Skin epidermis (tissue), 12 donors: ENCODE measurements around the gene MBNL2.
A peak's percentile ranks its signal among the peaks of the same experiment; 100 is the strongest.
"Not testable (repeated sequence)": the region's sequence is repeated elsewhere in the genome, so short reads cannot be mapped to it uniquely, and the experiment has no call there.

ENCODE experiments used
- H3K27ac ChIP-seq, 21 experiments: fragments of 200-600 bp; sonication (generic) in 11 of 21; one replicate each; pipeline ENCODE4 v1.5.0; 2020; ENCODE audit warnings: mild to moderate bottlenecking in 3 of 21, inconsistent platforms in 2 of 21, moderate library complexity in 2 of 21
- H3K4me3 ChIP-seq, 7 experiments: fragments of 200-600 bp; sonication (generic) in 2 of 7; one replicate each; pipeline ENCODE4 v1.5.0; 2020; ENCODE audit warnings: inconsistent platforms in 2 of 7, mild to moderate bottlenecking in 2 of 7, moderate library complexity in 1 of 7

The MBNL2 gene

GRCh38 chr13:97352012-97352411 lies 129.9 kb downstream of the MBNL2 start:
- not testable (repeated sequence) for H3K27ac ChIP-seq

DNA sequence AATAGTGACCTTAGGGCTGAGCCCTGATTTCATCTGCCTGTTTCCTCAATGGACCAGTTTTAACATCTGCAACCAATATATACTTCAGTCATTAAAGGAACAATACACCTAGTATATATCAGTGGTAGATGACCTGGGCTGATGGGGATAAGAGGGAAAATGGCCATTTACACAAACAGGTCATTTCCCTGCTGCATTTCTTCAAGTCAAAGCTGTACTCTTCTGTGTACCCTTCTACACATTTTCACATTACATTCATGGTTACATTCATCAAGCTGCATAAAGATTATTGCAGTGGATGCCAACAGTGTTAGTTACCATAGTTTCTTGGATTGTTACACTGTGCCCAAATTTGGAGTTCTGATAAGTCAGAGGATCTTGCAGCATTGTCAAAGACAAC lies 130.7 kb downstream of the MBNL2 start:
- H3K4me3 ChIP-seq: no peak overlapping the region
- no peak overlapping the region for H3K27ac ChIP-seq

More at GRCh38 chr13:97352012-97352411, 129.9 kb downstream of the MBNL2 start:
- not testable (repeated sequence) for H3K4me3 ChIP-seq

DNA sequence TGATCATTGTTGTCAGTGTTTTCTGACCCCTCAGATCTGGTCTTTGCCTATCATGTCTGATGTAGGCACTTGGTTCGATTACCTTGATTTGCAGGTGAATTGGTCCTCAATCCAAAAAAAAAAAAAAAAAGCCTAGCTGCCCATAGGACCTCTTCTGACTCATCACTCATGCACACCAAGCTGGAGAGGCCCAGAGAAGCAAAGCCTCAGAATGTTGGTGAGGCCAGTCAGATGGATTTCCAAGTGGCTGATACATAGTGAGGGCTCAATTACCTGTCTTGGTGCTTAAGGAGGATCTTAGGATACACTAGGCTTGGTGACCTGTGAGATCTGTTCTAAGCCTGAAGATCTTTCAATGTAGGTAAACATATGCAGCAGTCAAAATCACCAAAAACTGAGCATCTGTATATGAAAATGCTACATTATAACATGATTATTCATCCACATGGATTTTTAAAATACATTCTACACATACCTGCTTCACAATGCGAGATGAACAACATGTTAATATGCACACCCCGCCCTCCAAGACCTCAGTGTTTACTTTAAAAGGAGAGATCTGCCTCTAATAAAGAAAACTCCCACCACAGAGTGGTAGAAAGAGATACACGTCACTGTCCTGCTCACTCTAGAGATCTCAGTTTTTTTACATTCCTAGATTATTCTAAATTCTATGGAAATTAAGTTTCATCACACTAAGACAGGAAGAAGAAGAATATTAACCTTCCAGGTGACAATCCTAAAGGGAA lies 132.0 kb downstream of the MBNL2 start:
- no peak overlapping the region for H3K27ac ChIP-seq
- no peak overlapping the region for H3K4me3 ChIP-seq

- H3K27ac ChIP-seq: no peak overlapping the region
- H3K4me3 ChIP-seq: no peak overlapping the region
Measured at GRCh38 chr13:97354808-97355207, 132.7 kb downstream of the MBNL2 start.

DNA sequence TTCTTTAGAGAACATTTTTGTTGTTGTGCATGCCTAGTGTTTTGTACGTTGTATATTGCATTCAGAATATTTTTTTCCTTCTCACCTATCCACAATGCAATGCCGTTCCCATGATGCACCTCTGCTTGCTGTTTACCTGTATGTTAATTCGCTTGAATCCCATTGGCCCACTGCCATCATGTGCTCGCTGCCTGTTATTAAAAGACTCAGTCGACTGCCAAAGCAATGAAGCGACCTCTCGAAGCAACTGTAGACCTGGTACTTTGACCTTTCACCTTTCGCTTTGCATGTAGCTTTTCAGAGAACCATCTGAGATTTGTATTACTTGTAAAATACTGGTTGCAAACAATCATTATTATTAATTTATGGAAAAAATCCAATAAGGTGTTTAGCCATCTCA lies 134.5 kb downstream of the MBNL2 start:
- Histone ChIP-seq H3K27ac (no peak overlapping the region), H3K4me3 (no peak overlapping the region)

GRCh38 chr13:97359181-97360057 lies 137.3 kb downstream of the MBNL2 start:
- Histone ChIP-seq H3K27ac (peak overlapping the region in 2 of 21 experiments; percentile 27 to 47), H3K4me3 (no peak overlapping the region)

- no peak overlapping the region for H3K4me3 ChIP-seq
- H3K27ac ChIP-seq: no peak overlapping the region
Measured at GRCh38 chr13:97360610-97361009, 138.5 kb downstream of the MBNL2 start.

DNA sequence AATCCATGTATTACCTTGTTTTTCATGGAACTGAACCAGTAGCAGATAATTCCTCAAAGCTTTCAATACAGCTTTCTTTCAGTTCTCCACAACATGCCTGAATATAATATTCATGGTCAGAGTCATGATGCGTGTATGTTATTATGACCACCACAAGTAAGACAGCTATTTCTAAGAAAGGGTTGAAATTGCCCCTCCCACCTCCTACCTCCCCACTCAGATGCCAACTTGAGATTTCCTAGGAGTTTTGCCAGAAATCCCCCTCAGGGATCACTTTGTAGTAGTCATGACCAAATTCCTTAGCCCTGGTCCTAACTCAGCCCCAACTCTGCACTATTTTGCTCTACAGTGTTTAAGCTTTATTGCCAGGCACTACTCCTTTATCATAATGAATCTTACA lies 141.9 kb downstream of the MBNL2 start:
- no peak overlapping the region for H3K27ac ChIP-seq
- H3K4me3 ChIP-seq: no peak overlapping the region

DNA sequence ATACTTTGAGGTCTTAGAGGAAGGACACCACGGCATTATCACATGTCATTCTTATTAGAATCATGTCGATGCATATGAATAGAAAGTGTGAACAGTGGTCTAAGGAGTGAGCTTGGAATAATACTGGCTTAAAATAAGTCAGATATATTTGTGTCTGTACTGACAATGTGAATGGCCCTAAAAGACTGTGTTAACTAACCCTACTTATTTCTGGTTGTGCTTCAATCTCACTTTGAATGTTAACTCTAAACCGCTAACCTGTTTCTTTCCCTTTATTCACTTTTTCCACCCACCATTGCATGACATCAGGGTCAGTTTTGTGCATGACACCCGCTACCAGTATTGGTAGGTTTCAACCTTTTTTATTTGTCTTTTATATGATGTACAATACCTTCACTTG lies 142.7 kb downstream of the MBNL2 start:
- Histone ChIP-seq H3K27ac (no peak overlapping the region), H3K4me3 (no peak overlapping the region)

DNA sequence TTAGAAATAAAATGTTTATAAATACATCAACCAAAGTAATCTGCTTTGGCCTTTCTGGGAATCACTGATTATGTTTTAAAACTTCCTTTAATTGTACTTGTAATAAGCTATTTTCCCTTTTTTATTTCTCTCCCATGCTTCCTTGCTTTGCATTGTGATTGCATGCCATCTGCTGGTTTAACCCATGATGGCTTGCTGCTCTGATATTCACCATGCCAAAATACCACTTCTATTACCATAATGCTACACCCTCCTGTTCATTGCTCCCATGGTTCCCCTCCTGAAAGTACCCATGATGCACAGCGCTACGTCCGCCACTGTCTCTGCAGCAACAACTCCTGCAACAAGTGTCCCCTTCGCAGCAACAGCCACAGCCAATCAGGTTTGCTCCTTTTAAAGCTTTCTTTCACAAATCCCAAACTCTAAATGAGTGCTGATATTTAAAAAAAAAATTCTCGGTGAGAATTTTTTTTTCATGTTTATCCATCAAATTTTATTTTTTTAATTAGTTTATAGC lies 144.1 kb downstream of the MBNL2 start:
- Histone ChIP-seq H3K27ac (no peak overlapping the region), H3K4me3 (no peak overlapping the region)

DNA sequence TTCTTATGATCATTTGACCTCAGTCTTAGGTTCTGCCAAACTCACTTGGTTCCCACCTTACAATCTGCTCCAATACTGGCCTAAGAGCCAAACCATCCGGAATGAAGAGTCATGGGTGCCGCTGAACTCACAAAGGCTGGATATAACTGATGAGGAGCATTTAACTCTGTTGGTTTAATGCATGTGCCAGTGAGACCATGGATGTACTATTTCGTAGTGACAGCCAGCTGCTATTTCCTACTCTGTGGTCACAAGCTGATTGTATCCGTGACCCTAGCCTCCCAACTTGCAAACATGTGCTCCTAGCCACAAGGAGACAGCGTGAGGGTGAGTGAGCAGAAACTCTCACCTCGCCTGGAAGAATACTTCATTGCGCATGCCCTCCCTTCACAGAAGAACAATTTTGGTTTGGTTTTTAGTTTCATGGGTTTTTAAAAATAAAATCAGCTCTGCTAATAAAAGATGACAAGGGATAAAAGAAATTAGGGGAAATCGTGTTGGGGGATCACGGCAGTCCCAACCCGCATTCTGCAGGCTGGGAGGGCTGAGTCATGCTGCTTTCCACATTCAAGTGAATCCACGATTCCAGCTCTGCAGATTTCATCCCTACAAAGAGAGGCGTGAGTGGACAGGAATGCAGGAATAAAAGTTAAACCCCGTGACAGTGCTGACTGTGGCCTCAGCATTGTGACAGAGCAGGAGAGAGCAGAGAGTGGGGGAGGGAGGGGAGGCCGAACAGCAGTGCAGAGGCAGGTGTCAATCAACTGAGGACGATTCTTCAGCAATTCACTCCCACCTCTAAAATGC lies 145.1 kb downstream of the MBNL2 start:
- H3K4me3 ChIP-seq: no peak overlapping the region
- peak overlapping the region in 9 of 21 experiments; percentile 8 to 63 (median 31) for H3K27ac ChIP-seq

GRCh38 chr13:97369261-97369893 lies 147.2 kb downstream of the MBNL2 start:
- H3K27ac ChIP-seq: peak overlapping the region in 17 of 21 experiments; percentile 11 to 86 (median 69)
- H3K4me3 ChIP-seq: peak overlapping the region in 5 of 7 experiments; percentile 2 to 32 (median 21)

DNA sequence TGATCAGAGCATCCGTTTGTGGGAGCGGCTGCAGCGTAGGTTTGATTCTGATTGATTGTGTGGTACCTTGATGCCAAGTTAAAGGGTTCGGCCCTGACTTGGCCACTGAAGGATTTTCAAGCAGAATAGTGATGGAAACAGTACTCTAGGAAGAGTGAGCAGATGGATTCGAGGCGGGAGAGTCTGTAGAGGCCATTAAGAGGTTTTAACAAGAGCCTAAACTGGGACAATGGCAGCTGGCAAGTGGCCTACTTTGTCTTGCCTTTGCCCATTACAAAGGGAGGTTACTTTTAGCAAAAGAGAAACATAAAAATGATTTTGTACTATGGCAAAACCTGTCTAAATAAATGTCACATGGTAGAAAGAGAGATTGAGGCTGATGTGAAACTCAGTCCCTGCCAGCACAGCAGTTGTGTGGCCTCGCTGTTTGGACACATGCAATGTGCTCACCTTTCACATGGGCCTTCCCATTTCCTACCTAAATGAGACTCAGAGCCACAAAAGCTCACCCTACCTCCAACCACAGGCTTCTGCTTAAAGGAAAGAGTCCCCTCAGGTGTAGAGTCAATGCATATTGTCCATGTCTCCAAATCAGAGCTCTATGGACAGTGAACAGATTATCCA lies 149.5 kb downstream of the MBNL2 start:
- H3K27ac ChIP-seq: no peak overlapping the region
- H3K4me3 ChIP-seq: no peak overlapping the region

DNA sequence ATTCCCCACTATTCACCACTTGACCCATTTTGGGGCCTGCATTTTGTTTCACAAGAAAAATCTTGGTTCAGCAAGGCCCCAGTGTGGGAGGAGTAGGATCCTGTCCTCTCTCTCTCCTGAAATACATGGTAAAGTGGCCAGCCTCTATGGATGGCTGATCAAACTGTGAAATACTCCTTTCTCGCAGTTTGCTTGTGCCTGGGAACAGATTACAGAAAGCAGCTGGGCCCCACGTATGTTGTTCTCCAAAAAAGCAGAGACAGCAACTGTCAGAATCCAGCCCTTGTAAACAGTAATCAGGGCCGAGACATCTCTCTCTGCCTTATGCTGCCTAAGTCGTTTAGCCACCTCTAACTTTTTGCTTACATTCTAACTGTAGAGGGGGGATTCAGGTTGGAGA lies 150.8 kb downstream of the MBNL2 start:
- Histone ChIP-seq H3K4me3 (no peak overlapping the region), H3K27ac (no peak overlapping the region)

DNA sequence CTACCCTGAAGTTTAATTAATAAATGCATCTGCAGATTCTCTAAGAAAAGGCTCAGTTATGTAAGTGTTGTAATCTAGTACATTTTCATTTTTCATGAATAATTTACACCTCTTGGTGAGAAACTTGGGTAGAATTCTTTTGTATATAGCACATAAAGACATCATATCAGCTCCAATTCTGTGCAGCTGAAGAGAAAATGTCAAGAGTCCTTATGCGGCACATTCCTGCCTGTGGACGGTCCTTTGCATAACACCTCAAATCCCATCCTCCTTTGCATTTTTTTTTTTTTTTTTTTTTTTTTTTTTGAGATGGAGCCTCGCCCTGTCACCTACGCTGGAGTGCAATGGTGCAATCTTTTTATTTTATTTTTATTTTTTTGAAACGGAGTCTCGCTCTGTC lies 151.7 kb downstream of the MBNL2 start:
- no peak overlapping the region for H3K27ac ChIP-seq

GRCh38 chr13:97376981-97377380 lies 154.8 kb downstream of the MBNL2 start:
- H3K4me3 ChIP-seq: no peak overlapping the region
- no peak overlapping the region for H3K27ac ChIP-seq

More for the DNA sequence above, 151.7 kb downstream of the MBNL2 start:
- H3K4me3 ChIP-seq: no peak overlapping the region

- Histone ChIP-seq H3K27ac (no peak overlapping the region), H3K4me3 (no peak overlapping the region)
Measured at GRCh38 chr13:97379386-97379785, 157.3 kb downstream of the MBNL2 start.

GRCh38 chr13:97380696-97381095 lies 158.6 kb downstream of the MBNL2 start:
- Histone ChIP-seq H3K4me3 (no peak overlapping the region), H3K27ac (no peak overlapping the region)

GRCh38 chr13:97381189-97381588 lies 159.1 kb downstream of the MBNL2 start:
- H3K4me3 ChIP-seq: no peak overlapping the region
- no peak overlapping the region for H3K27ac ChIP-seq
